ELF-1 (cell line): ENCODE data around the gene POPDC2.

ENCODE experiments used
- DNase-seq: peaks from one replicate; pipeline ENCODE4 v3.0.0-alpha.2; 2016; ENCODE audit warnings: low read depth, low spot score

The POPDC2 gene

DNA sequence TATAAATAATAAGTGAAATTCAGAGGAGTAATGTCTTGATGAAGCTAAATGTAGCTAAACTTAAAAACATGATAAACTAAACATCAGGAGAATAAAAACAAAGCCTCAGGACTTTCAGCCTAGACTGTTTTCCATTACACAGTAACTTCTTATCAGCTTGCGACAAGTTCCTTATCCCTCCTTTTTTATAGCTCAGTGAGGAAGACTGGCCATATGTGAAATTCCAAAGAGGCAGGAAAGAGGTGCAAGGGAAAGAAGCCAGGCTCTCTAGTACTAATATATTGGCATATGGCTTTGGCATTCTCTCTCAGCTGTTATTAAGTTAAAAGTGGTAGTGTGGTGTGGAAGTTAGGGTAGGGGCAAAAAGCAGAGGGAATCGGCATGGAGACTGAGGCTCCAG lies 12.4 kb upstream of the POPDC2 start:
- DNase-seq: no peak

GRCh38 chr3:119669906-119670570 lies 9.6 kb upstream of the POPDC2 start:
- no peak for DNase-seq

DNA sequence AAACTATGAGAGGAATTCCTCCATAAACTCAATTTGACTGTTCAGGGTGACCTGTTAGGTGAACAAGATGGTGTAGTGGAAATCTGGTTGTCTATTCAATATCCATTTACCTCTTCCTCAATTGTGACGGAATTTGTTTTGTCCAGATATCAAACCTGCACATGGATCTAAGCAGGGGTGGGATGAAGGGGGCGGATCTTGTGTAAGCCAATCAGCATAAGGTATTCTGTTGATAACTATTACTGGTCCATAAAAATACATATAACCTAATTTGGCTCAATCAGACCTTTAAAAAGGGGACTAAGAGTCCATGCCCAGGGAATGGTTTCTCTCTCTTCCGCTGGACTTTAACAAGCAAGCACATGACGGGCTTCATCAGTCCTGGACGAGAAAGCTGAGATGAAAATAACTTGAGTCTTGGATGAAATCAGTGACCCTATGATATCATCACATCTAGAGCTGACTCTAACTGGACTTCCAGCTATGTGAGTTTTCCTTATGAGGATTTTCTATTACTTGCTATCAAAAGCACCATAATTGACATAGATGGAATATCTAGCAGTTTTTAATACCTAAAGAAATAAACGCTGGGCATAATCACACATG lies 5.7 kb upstream of the POPDC2 start:
- no peak for DNase-seq

- peak; percentile 5 for DNase-seq
Measured at GRCh38 chr3:119664850-119665379, 4.5 kb upstream of the POPDC2 start.

- DNase-seq: no peak
Measured at GRCh38 chr3:119664370-119664769, 4.0 kb upstream of the POPDC2 start.

GRCh38 chr3:119663885-119664284 lies 3.5 kb upstream of the POPDC2 start:
- no peak for DNase-seq

DNA sequence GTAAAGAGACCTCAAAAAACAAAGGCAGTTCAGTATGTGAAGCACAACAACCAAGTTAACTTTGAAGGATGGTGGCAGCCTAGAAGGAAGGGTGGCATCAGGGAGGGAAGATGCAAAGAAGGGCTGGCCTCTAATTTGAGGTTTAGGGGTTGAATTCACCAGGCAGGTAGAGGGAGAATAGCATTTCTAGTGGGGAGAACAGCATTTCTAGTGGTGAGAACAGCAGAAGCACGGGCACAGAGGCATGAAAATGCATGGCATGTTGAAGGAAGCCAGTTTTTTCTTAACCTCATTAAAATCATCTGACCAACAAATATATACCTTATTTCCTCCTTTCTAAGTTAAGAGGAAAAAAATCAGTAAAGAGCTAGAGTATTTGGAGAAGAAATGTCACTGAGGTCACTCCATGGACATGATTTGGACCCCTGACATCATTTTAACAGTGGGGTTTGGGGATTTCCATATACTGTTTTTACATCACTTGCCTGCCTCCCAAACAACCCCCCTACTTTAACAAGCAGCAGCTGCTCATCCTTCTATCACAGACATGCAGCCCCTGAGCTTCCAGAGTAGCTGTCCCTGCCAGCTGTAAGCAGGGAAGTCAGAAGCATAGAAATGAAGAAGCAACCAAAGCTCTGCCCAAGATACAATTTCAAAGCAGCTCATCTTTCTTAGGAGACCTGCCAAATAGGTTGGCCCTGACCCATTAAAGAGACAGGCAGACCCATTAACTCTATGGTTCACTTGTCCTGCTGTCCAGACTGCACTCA lies 2.4 kb upstream of the POPDC2 start:
- DNase-seq: no peak

- DNase-seq: no peak
Measured at GRCh38 chr3:119659606-119660291, 640 bp downstream of the POPDC2 start.

DNA sequence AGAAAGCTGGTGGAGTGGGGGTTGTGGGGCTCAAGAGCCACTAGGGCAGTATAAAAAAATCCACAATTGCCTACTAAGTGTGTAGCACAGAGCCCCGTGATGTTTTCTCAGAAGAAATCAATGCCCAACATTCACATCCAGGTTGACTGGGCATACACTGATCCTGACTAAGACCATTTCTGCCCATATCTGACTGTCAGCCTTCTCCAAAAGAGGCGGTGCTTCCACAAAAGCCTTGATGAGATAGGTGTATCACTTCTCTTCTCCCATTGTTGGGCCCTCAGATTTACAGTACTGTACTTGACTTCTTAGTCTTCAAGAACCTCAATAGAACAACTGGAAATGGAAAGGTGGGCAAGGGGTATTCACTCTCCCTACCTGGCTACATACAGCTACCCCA lies 1.4 kb downstream of the POPDC2 start:
- DNase-seq: no peak

GRCh38 chr3:119657887-119658702 lies 2.3 kb downstream of the POPDC2 start:
- no peak for DNase-seq

DNA sequence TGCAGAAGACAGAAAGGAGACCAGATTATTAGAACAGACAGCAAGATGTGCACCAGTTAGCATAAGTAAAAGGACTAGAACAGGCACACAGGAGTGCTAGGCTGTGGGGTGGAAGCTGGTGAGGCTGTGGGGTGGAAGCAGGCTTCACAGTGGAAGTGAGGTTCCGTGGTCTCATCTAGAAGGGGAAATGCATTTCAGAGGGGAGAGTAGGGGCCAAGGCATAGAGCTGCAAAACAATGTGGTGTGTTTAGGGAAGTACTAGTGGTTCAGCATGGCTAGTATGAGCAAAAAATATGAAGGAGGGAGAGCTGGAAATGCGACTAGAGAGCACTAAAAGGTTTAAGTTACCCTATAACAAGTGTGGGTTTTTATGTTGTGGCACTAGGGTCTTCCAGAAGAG lies 6.5 kb downstream of the POPDC2 start:
- no peak for DNase-seq

DNA sequence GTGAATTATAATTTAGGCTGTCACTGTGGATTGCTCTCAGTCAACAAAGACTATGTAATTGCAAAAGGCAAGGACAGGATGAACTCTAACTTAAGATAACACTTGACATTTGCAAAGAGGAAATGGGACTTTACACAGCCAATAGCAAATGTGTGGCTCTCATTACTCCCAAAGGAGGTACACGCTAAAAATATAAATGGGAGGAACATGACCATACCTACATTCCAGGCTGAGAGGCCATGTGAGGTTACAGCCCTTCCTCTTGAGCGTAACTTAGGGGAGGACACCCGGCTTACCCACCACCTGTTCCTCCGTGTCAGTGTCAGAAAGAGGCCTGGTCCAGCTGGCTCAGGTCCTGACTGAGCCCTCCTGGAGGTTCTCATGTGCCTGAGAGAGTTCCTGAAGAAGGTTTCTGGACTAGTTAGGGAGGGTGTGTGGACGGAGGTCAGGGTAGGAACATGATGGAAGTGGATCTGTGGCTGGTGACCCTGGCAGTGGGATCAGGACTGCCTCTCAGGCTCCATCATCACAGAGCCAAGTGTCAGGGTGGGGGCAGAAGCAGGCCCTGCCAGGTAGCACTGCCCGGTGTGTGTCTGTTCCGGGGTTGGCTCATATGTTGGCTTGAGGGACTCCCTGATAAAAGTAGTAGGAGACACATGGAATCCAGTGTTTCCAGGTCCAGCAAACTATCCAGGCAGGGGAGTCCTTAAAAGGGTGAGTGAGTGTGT lies 7.9 kb downstream of the POPDC2 start:
- DNase-seq: no peak

DNA sequence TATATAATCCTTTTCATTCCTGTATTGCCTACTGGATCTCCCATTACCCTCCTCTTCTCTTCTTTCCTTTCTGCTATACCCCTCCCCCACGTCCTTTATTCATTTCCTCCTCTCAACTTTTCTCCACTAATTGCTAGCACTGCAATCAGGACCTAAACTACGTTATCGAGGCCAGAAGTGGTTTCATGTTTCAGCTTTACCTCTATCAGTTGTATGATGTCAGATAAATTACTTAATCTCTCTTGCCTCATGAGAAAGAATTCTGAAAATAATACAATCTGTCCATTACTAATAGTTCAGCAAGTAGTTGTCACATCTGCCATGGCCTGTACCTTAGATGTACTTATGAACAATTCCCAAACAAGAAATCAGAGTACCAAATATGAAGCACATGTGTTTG lies 10.6 kb downstream of the POPDC2 start:
- no peak for DNase-seq

DNA sequence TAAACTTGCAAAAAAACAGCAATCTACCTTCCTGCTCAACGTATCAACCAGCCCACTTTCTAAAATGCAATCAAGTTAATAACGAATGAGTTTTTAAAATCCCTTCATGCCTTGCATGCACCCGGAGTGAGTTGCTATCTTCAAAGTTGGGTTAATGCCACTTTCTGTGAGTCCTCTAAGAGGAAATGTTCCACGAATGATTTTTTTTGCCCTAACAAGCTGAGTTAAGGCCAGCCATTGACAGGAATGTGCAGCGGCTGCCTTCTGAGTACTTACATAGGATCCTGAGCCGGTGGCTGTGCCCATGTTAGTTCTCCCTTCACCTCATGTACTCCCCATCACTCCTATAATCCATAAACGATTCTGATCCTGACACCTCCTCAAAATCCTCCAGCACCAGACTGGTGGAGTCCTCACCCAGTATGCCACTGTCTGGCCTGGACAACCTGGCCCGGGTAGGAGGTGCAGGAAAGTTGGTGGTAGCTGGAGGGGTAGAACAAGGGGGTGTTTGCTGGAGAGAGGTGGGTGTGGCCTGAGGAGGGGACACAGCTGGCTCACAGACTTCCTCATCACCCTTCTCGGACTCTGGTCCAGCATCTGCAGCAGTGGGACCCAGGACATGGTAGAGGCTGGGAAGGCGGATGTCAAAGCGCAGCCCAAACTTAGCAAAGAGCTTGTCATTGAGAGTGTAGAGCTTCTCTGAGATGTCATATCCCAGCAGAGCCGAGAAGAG lies 12.4 kb downstream of the POPDC2 start:
- no peak for DNase-seq

DNA sequence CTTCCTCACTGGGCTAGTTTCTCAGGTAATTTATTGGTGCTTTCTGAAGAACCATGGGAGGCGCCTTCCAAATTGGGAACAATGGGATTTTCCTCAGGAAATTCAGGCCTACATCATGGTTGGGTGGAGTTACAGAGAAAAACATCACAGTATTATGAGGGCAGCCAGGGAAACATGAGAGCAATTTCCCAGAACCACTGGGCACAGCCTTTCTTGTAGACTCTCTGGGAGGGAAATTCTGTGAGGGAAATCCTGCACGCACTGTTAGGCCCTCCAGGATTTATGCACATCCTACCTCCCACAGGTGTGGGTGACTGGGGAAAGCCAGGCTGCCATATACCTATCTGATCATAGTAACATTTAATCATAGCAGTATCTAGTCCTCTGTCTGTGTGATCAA lies 13.2 kb downstream of the POPDC2 start:
- no peak for DNase-seq

DNA sequence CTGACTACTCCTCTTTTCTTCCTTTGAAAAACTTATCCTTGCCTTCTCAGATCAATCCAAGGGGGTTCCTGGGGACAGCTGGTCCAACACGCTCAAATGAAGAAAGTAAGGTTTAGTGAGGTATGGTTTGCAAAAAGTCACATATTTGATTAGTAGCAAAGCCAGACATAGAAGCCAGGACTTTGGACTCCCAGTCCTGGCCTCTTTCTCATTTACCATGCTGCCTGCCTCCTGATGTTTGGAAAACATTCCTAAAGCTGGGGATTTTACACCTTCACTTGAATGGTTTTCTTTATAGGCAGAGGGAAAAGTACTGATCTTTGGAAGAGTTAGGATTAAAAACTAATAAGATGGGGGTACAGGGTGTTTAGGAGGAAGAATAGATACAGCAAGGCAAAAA lies 14.6 kb downstream of the POPDC2 start:
- no peak for DNase-seq

- no peak for DNase-seq
Measured at GRCh38 chr3:119644481-119644880, 15.9 kb downstream of the POPDC2 start.

DNA sequence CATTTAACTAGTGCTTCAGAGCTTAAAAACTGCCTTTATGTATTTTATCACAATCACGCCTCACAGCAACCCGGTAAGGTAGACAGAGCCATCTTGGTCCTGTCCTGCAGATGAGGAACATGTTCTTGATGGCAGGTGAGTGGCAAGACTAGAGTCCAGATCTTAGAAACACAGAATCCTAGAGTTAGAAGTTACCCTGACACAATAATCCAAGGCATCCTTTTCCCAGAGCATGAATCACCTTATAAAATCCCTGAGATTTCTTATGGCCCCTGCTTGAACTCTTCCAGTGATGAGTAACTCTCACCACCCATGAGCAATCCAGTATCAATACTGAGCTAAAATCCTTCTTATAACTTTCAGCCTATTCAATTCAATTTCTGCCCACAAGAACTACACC lies 16.9 kb downstream of the POPDC2 start:
- no peak for DNase-seq

- no peak for DNase-seq
Measured at GRCh38 chr3:119642746-119643473, 17.5 kb downstream of the POPDC2 start.
